Hepatocyte (in vitro differentiated cells): Measurements from ENCODE around the gene DBT.

Experiments
- CTCF ChIP-seq: fragments of 200-600 bp; sonication (generic); IDR thresholded peaks from 2 replicates; pipeline ENCODE4 v1.5.1; 2016; ENCODE audit warnings: antibody characterized with exemption, mild to moderate bottlenecking; ENCODE audit not compliant: poor library complexity
- EZH2 ChIP-seq: fragments of 200-600 bp; sonication (generic); IDR thresholded peaks from 2 replicates; pipeline ENCODE4 v1.6.1; 2016; ENCODE audit warnings: antibody characterized with exemption, mild to moderate bottlenecking, borderline replicate concordance

GRCh38 chr1:100250264-100250663, 630 bp upstream of the DBT start:
- TF ChIP-seq EZH2 (no peak), CTCF (no peak)
